OCI-LY1 (cell line): ENCODE data around the gene CTSH.

Experiments used
- EZH2 ChIP-seq: fragments of 200-600 bp; sonication (generic), shearing (Covaris generic); IDR thresholded peaks from 2 replicates; pipeline ENCODE4 v1.8.0; 2017; ENCODE audit warnings: borderline replicate concordance, mixed run types, mild to moderate bottlenecking, antibody characterized with exemption, low read length, moderate library complexity, mixed read lengths
- TF ChIP-seq, protein P1 (sequence below): fragments of 200-600 bp; sonication (generic), shearing (Covaris generic); IDR thresholded peaks from 2 replicates; pipeline ENCODE4 v1.5.1; 2017; ENCODE audit warnings: mild to moderate bottlenecking, antibody characterized with exemption, low read length, moderate library complexity, mixed read lengths

DNA sequence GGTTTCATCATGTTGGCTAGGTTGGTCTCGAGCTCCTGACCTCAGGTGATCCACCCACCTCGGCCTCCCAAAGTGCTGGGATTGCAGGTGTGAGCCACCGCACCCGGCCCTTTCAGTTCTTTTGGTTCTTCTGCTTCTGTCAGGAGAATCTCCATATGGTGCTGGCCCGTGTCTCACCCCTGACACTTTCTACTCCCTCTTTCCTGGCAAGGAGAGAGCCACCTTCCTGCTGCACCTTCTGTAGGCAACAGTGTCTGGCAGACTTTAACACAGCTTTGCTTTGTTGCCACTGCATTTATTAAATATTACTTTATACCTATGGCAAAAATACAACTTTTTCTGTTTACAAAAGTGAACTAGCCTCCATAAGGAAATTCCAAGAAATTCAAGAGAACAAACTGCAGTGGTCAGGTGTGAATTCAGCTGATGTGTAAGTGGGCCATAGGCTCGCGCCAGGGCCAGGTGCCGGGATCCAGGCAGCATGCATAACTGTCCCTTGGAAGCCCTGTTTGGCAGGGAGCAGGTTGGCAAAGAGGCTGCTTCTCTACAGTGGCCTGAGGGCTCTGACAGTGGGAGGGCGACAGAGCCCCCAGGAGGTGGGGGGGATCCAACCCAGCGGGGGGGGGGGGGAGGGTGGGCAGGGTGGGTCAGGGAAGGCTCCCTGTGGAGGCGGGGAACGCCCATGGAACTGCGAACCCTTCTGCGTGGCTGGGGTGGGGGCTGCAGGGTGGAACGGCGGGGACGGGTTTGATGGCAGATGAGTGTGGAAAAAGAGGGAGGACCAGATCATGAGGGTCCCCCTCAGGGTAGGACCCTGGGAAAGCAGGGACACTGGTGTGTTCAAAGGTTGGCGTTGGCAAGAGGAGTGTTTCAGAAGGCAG, 21.1 kb downstream of the CTSH start:
- TF ChIP-seq, protein P1, sequence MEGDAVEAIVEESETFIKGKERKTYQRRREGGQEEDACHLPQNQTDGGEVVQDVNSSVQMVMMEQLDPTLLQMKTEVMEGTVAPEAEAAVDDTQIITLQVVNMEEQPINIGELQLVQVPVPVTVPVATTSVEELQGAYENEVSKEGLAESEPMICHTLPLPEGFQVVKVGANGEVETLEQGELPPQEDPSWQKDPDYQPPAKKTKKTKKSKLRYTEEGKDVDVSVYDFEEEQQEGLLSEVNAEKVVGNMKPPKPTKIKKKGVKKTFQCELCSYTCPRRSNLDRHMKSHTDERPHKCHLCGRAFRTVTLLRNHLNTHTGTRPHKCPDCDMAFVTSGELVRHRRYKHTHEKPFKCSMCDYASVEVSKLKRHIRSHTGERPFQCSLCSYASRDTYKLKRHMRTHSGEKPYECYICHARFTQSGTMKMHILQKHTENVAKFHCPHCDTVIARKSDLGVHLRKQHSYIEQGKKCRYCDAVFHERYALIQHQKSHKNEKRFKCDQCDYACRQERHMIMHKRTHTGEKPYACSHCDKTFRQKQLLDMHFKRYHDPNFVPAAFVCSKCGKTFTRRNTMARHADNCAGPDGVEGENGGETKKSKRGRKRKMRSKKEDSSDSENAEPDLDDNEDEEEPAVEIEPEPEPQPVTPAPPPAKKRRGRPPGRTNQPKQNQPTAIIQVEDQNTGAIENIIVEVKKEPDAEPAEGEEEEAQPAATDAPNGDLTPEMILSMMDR = no peak
- no peak for TF ChIP-seq EZH2
